Mucosa of rectum (tissue), 2 donors: ENCODE data around the gene C5.

Experiments used
- H3K27ac ChIP-seq, 2 donors: one replicate each; pipeline ENCODE4 v1.7.0; 2013; ENCODE audit warnings: inconsistent platforms in 2 of 2, low read depth in 2 of 2, low read length in 2 of 2
- H3K27me3 ChIP-seq, 2 donors: one replicate each; pipeline ENCODE4 v1.7.0; 2013; ENCODE audit warnings: low read length in 2 of 2; ENCODE audit not compliant: control insufficient read depth in 2 of 2, insufficient read depth in 2 of 2
- H3K36me3 ChIP-seq, 2 donors: one replicate each; pipeline ENCODE4 v1.7.0; 2013; ENCODE audit warnings: low read length in 2 of 2; ENCODE audit not compliant: control insufficient read depth in 2 of 2, insufficient read depth in 2 of 2
- H3K4me1 ChIP-seq, 2 donors: one replicate each; pipeline ENCODE4 v1.7.0; 2013; ENCODE audit warnings: low read length in 2 of 2, mild to moderate bottlenecking in 1 of 2; ENCODE audit not compliant: control insufficient read depth in 2 of 2, insufficient read depth in 2 of 2
- H3K4me3 ChIP-seq, 2 donors: one replicate each; pipeline ENCODE4 v1.7.0; 2013; ENCODE audit warnings: low read length in 2 of 2
- H3K9ac ChIP-seq, 2 donors: one replicate each; pipeline ENCODE4 v1.7.0; 2013; ENCODE audit warnings: low read length in 2 of 2, low read depth in 1 of 2, mild to moderate bottlenecking in 1 of 2
- H3K9me3 ChIP-seq, 2 donors: one replicate each; pipeline ENCODE4 v1.7.0; 2013; ENCODE audit warnings: low read length in 2 of 2; ENCODE audit not compliant: control insufficient read depth in 2 of 2
- donor health status: healthy.
- donor health status: Normal muscosa, but diverticular disease.

The C5 gene

GRCh38 chr9:120936764-120937122 is 113.3 kb downstream of the C5 start:
- Histone ChIP-seq H3K9me3 (no peaks in the 10 kb centered on the region), H3K27me3 (no peaks in the 10 kb centered on the region), H3K4me1 (peaks cover 23 to 32% of the 10 kb centered on the region in 2 donors), H3K9ac (no peak overlapping the region), H3K27ac (peak overlapping the region in 1 of 2 donors; percentile 19), H3K36me3 (no peaks in the 10 kb centered on the region), H3K4me3 (no peak overlapping the region)

- H3K4me3 ChIP-seq: peak overlapping the region; percentile 6 to 16
- H3K9me3 ChIP-seq: no peaks in the 10 kb centered on the region
- H3K36me3 ChIP-seq: no peaks in the 10 kb centered on the region
- peak overlapping the region; percentile 49 to 57 for H3K27ac ChIP-seq
- peak overlapping the region; percentile 35 to 46 for H3K9ac ChIP-seq
- no peaks in the 10 kb centered on the region for H3K27me3 ChIP-seq
- H3K4me1 ChIP-seq: peaks cover 26 to 36% of the 10 kb centered on the region in 2 donors
Measured at GRCh38 chr9:120936011-120936763, 113.9 kb downstream of the C5 start.

- peak overlapping the region; percentile 49 to 57 for H3K27ac ChIP-seq
- H3K36me3 ChIP-seq: no peaks in the 10 kb centered on the region
- no peaks in the 10 kb centered on the region for H3K27me3 ChIP-seq
- peaks cover 28 to 37% of the 10 kb centered on the region in 2 donors for H3K4me1 ChIP-seq
- peak overlapping the region; percentile 46 to 48 for H3K9ac ChIP-seq
- no peak overlapping the region for H3K4me3 ChIP-seq
- no peaks in the 10 kb centered on the region for H3K9me3 ChIP-seq
Measured at GRCh38 chr9:120935383-120935857, 114.7 kb downstream of the C5 start.

GRCh38 chr9:120934281-120934680 is 115.8 kb downstream of the C5 start:
- H3K4me1 ChIP-seq: peaks cover 29 to 41% of the 10 kb centered on the region in 2 donors
- no peaks in the 10 kb centered on the region for H3K27me3 ChIP-seq
- no peak overlapping the region for H3K4me3 ChIP-seq
- peak overlapping the region in 1 of 2 donors; percentile 10 for H3K9ac ChIP-seq
- peak overlapping the region in 1 of 2 donors; percentile 32 for H3K27ac ChIP-seq
- H3K36me3 ChIP-seq: no peaks in the 10 kb centered on the region
- no peaks in the 10 kb centered on the region for H3K9me3 ChIP-seq

- no peak overlapping the region for H3K4me3 ChIP-seq
- no peak overlapping the region for H3K9ac ChIP-seq
- no peak overlapping the region for H3K27ac ChIP-seq
- H3K9me3 ChIP-seq: no peaks in the 10 kb centered on the region
- H3K36me3 ChIP-seq: no peaks in the 10 kb centered on the region
- peaks cover 30 to 43% of the 10 kb centered on the region in 2 donors for H3K4me1 ChIP-seq
- H3K27me3 ChIP-seq: no peaks in the 10 kb centered on the region
Measured at GRCh38 chr9:120933310-120934055, 116.6 kb downstream of the C5 start.

GRCh38 chr9:120932086-120932823 is 117.8 kb downstream of the C5 start:
- Histone ChIP-seq H3K27ac (peak overlapping the region; percentile 78 to 83), H3K4me3 (no peak overlapping the region), H3K9ac (no peak overlapping the region), H3K9me3 (no peaks in the 10 kb centered on the region), H3K4me1 (peaks cover 35 to 43% of the 10 kb centered on the region in 2 donors), H3K36me3 (no peaks in the 10 kb centered on the region), H3K27me3 (no peaks in the 10 kb centered on the region)

- Histone ChIP-seq H3K27me3 (no peaks in the 10 kb centered on the region), H3K4me1 (peaks cover 35 to 43% of the 10 kb centered on the region in 2 donors), H3K4me3 (no peak overlapping the region), H3K9me3 (no peaks in the 10 kb centered on the region), H3K27ac (peak overlapping the region; percentile 78 to 83), H3K9ac (peak overlapping the region in 1 of 2 donors; percentile 15), H3K36me3 (no peaks in the 10 kb centered on the region)
Measured at GRCh38 chr9:120931231-120932085, 118.6 kb downstream of the C5 start.

- peaks cover 14 to 22% of the 10 kb centered on the region in 2 donors for H3K4me1 ChIP-seq
- H3K27me3 ChIP-seq: no peaks in the 10 kb centered on the region
- H3K36me3 ChIP-seq: no peaks in the 10 kb centered on the region
- H3K4me3 ChIP-seq: peak overlapping the region; percentile 73 to 77
- H3K9ac ChIP-seq: peak overlapping the region; percentile 75 to 79
- H3K27ac ChIP-seq: peak overlapping the region; percentile 73 to 87
- no peaks in the 10 kb centered on the region for H3K9me3 ChIP-seq
Measured at GRCh38 chr9:120929229-120929791, 120.8 kb downstream of the C5 start.
